ENCODE data around the gene RHEB. TPM values are rescaled to one million over a fixed set of nuclear protein-coding genes. Genes with fewer than 3 reads are reported as not detected.

The RHEB gene
- total and polyA plus RNA-seq, 2 of the 13 experiments (the other 11 are each of a cell fraction or from before 2014, with no cell fraction given), result 55.0 to 77.6 TPM

- TF ChIP-seq CBX5 (CRISPR knock-in tag; IDR thresholded peaks at IDR 0.05; ENCODE audit: borderline replicate concordance), result no peak
Measured at GRCh38 chr7:151484971-151485707, 34.6 kb downstream of the RHEB start (continued).

GRCh38 chr7:151483711-151483983, 36.0 kb downstream of the RHEB start:
- POLR2A ChIA-PET, result no interaction called here

More at GRCh38 chr7:151483711-151483983, 36.0 kb downstream of the RHEB start:
- in situ Hi-C loops (cut with HindIII; ENCODE audit: extremely low pct_ligation_motif_present, low pct_unique_long_range_greater_than_20kb) (no loop called here), intact Hi-C loops (cut with micrococcal nuclease; ENCODE audit: unreplicated experiment) (no loop called here)
- no peaks in the 10 kb centered on the region; the same call in 1 of the 2 replicates for H4K20me1 ChIP-seq (ENCODE audit: insufficient read depth, low read length)
- peaks cover 13 to 75% of the 10 kb centered on the region in 2 experiments for H3K36me3 ChIP-seq (replicated peaks in 1 of 2; ENCODE audit: control insufficient read depth in 1 of 2, insufficient read depth in 2 of 2, low read length in 2 of 2)
- no peaks in the 10 kb centered on the region for H3K9me3 ChIP-seq (ENCODE audit: low read length)
- no peak overlapping the region for H3K27ac ChIP-seq (ENCODE audit: extremely low read length, insufficient read depth, low read length)
- no peak overlapping the region for H3K4me2 ChIP-seq (ENCODE audit: low read depth, low read length)
- no peak overlapping the region for H3K4me3 ChIP-seq (replicated peaks in 1 of 3; ENCODE audit: insufficient read depth in 1 of 3, low read depth in 2 of 3, low read length in 3 of 3)
- 100% methylated on average over 1 of the region's 1 CpG for whole genome bisulfite sequencing (ENCODE audit: low lambda C conversion rate)
- H2AFZ ChIP-seq (ENCODE audit: low read length), result no peak overlapping the region
- H3K27me3 ChIP-seq (ENCODE audit: control insufficient read depth in 1 of 2, insufficient read depth in 2 of 2, low read length in 2 of 2), result no peaks in the 10 kb centered on the region
- H3K9ac ChIP-seq (ENCODE audit: insufficient read depth, low read depth, low read length), result no peak overlapping the region
- CTCF ChIA-PET (ENCODE audit: low intra/inter-chr PET ratio, low total read pairs), result no interaction called here
- H3K4me1 ChIP-seq (ENCODE audit: insufficient read depth, low read length), result no peaks in the 10 kb centered on the region
- FAIRE-seq, result no peak
- H3K79me2 ChIP-seq (ENCODE audit: insufficient read depth, low read length), result peaks cover 2% of the 10 kb centered on the region
- no peak for TF ChIP-seq ZNF879 (CRISPR knock-in tag; IDR thresholded peaks at IDR 0.05)
- no peak for TF ChIP-seq CBX2 (IDR thresholded peaks at IDR 0.05; ENCODE audit: low read depth, low read length)
- TF ChIP-seq CBX2 (CRISPR knock-in tag; IDR thresholded peaks at IDR 0.05; ENCODE audit: low read depth), result no peak
- TF ChIP-seq MXD3 (CRISPR knock-in tag; IDR thresholded peaks at IDR 0.05), result no peak
- no peak for TF ChIP-seq ZBTB3 (CRISPR knock-in tag; IDR thresholded peaks at IDR 0.05; ENCODE audit: borderline replicate concordance, low read depth)
- no peak for TF ChIP-seq SRSF9 (IDR thresholded peaks at IDR 0.05; ENCODE audit: borderline replicate concordance, insufficient read depth, low read depth, low read length, poor library complexity, severe bottlenecking)
- no peak for TF ChIP-seq KAT2B (IDR thresholded peaks at IDR 0.05; ENCODE audit: borderline replicate concordance, low read depth, low read length)
- TF ChIP-seq ZFP90 (CRISPR knock-in tag; IDR thresholded peaks at IDR 0.05; ENCODE audit: borderline replicate concordance), result no peak
- TF ChIP-seq FUBP1 (CRISPR knock-in tag; IDR thresholded peaks at IDR 0.05; ENCODE audit: borderline replicate concordance), result no peak
- no peak for TF ChIP-seq ZNF543 (CRISPR knock-in tag; IDR thresholded peaks at IDR 0.05)
- TF ChIP-seq SMYD3 (CRISPR knock-in tag; IDR thresholded peaks at IDR 0.05), result no peak
- TF ChIP-seq EHMT2 (IDR thresholded peaks at IDR 0.05; ENCODE audit: borderline replicate concordance, low read depth, low read length), result no peak
- no peak for TF ChIP-seq ZFP36L2 (CRISPR knock-in tag; IDR thresholded peaks at IDR 0.05)
- no peak for TF ChIP-seq NR3C1 (CRISPR knock-in tag; IDR thresholded peaks at IDR 0.05)
- no peak for TF ChIP-seq ZNF331 (CRISPR knock-in tag; IDR thresholded peaks at IDR 0.05)
- no peak for TF ChIP-seq ZNF124 (CRISPR knock-in tag; IDR thresholded peaks at IDR 0.05)
- no peak for TF ChIP-seq KMT2B (CRISPR knock-in tag; IDR thresholded peaks at IDR 0.05)
- no peak for TF ChIP-seq SP2 (CRISPR knock-in tag; IDR thresholded peaks at IDR 0.05)
- no TSS peak for BruUV-seq (replicated peaks)
- no peak for DNase-seq (ENCODE audit: low spot score)
- ATAC-seq, result no peak

Measured in HepG2 (cell line).